Breast epithelium (tissue), 3 donors: Measurements from ENCODE around the gene PPP1R12B.

ENCODE experiments used
- CTCF ChIP-seq, 3 donors: fragments of 450-650 bp; IDR thresholded peaks; one replicate each; pipeline ENCODE4 v1.5.1; 2016 to 2017; ENCODE audit warnings: antibody characterized with exemption in 3 of 3, mild to moderate bottlenecking in 3 of 3, moderate library complexity in 3 of 3
- POLR2A ChIP-seq: fragments of 450-650 bp; IDR thresholded peaks from one replicate; pipeline ENCODE4 v1.6.1; 2016; ENCODE audit warnings: antibody characterized with exemption, mild to moderate bottlenecking, moderate library complexity

GRCh38 chr1:202578001-202578504, 229.6 kb downstream of the PPP1R12B start:
- TF ChIP-seq POLR2A: no peak
- TF ChIP-seq CTCF (IDR thresholded peaks at IDR 0.05): no peak
